HL-60 (cell line): ENCODE results near the gene KLHL24.

Source experiments
- CTCF ChIP-seq: IDR thresholded peaks from one replicate; pipeline ENCODE4 v1.5.1; 2011; ENCODE audit warnings: low read length, control low read depth, inconsistent platforms; ENCODE audit not compliant: insufficient read depth
- REST ChIP-seq: IDR thresholded peaks from 2 replicates; pipeline ENCODE4 v1.6.1; 2012; ENCODE audit warnings: low read depth; ENCODE audit not compliant: insufficient replicate concordance

GRCh38 chr3:183634707-183635106 lies 716 bp upstream of the KLHL24 start:
- TF ChIP-seq REST (no peak), CTCF (no peak)
